H9 (cell line): ENCODE results near the gene RASA4B. TPM values are rescaled to one million over a fixed set of nuclear protein-coding genes. Genes with fewer than 3 reads are reported as not detected.
"Not testable (repeated sequence)": the region's sequence is repeated elsewhere in the genome, so short reads cannot be mapped to it uniquely, and the experiment has no call there.

Experiments used
- DNase-seq: peaks from one replicate; pipeline ENCODE4 v3.0.0-alpha.2; 2017
- H2AFZ ChIP-seq: one replicate; pipeline ENCODE4 v1.6.1; 2013; ENCODE audit warnings: mild to moderate bottlenecking, low read length, control low read depth, moderate library complexity
- H2AK5ac ChIP-seq: 2 replicates; pipeline ENCODE4 v1.6.1; 2013; ENCODE audit warnings: low read length, control low read depth, mixed read lengths; ENCODE audit not compliant: insufficient read length
- H2BK120ac ChIP-seq: one replicate; pipeline ENCODE4 v1.6.1; 2013; ENCODE audit warnings: low read depth, mild to moderate bottlenecking, low read length, control low read depth, inconsistent platforms; ENCODE audit not compliant: poor library complexity, severe bottlenecking
- H2BK12ac ChIP-seq: 2 replicates; pipeline ENCODE4 v1.6.1; 2013; ENCODE audit warnings: low read length, control low read depth, mixed read lengths, low read depth; ENCODE audit not compliant: insufficient read length
- H2BK15ac ChIP-seq: 2 replicates; pipeline ENCODE4 v1.6.1; 2013; ENCODE audit warnings: low read depth, low read length, control low read depth
- H2BK20ac ChIP-seq: one replicate; pipeline ENCODE4 v1.6.1; 2013; ENCODE audit warnings: low read depth, mild to moderate bottlenecking, low read length, control low read depth, inconsistent platforms; ENCODE audit not compliant: poor library complexity, severe bottlenecking
- H2BK5ac ChIP-seq: 2 replicates; pipeline ENCODE4 v1.6.1; 2013; ENCODE audit warnings: low read length, control low read depth, mixed read lengths; ENCODE audit not compliant: insufficient read length
- H3K14ac ChIP-seq: 2 replicates; pipeline ENCODE4 v1.6.1; 2013; ENCODE audit warnings: low read length, control low read depth; ENCODE audit not compliant: insufficient read depth
- H3K18ac ChIP-seq: 2 replicates; pipeline ENCODE4 v1.6.1; 2013; ENCODE audit warnings: low read depth, mild to moderate bottlenecking, mixed read lengths, low read length, control low read depth; ENCODE audit not compliant: insufficient read length
- H3K23ac ChIP-seq: 2 replicates; pipeline ENCODE4 v1.6.1; 2013; ENCODE audit warnings: low read length, control low read depth, mixed read lengths, low read depth; ENCODE audit not compliant: insufficient read length
- H3K23me2 ChIP-seq: 2 replicates; pipeline ENCODE4 v1.6.1; 2013; ENCODE audit warnings: low read depth, mild to moderate bottlenecking, mixed read lengths, low read length, control low read depth; ENCODE audit not compliant: insufficient read length, poor library complexity, severe bottlenecking
- H3K27ac ChIP-seq: 2 replicates; pipeline ENCODE4 v1.5.1; 2013; ENCODE audit warnings: low read length, control low read depth, mixed read lengths, low read depth; ENCODE audit not compliant: insufficient read length
- H3K27me3 ChIP-seq: 2 replicates; pipeline ENCODE4 v1.6.1; 2013; ENCODE audit warnings: low read length, control low read depth, inconsistent platforms; ENCODE audit not compliant: insufficient read depth
- H3K4ac ChIP-seq: 2 replicates; pipeline ENCODE4 v1.6.1; 2013; ENCODE audit warnings: low read depth, mild to moderate bottlenecking, control low read depth, inconsistent platforms, low read length, moderate library complexity
- H3K4me1 ChIP-seq: 2 replicates; pipeline ENCODE4 v1.6.1; 2013; ENCODE audit warnings: low read length, control low read depth, inconsistent platforms; ENCODE audit not compliant: insufficient read depth
- H3K4me2 ChIP-seq: 2 replicates; pipeline ENCODE4 v1.6.1; 2013; ENCODE audit warnings: low read length, control low read depth, mixed read lengths; ENCODE audit not compliant: insufficient read length, insufficient read depth
- H3K56ac ChIP-seq: 2 replicates; pipeline ENCODE4 v1.6.1; 2013; ENCODE audit warnings: low read depth, mild to moderate bottlenecking, mixed read lengths, low read length, control low read depth; ENCODE audit not compliant: insufficient read length
- H3K79me1 ChIP-seq: 2 replicates; pipeline ENCODE4 v1.6.1; 2013; ENCODE audit warnings: low read depth, mild to moderate bottlenecking, moderate library complexity, low read length, control low read depth, inconsistent platforms; ENCODE audit not compliant: insufficient read depth, poor library complexity, severe bottlenecking
- H3K79me2 ChIP-seq: 2 replicates; pipeline ENCODE4 v1.6.1; 2013; ENCODE audit warnings: low read length, control low read depth, inconsistent platforms; ENCODE audit not compliant: insufficient read depth
- H3K9ac ChIP-seq: 2 replicates; pipeline ENCODE4 v1.6.1; 2013; ENCODE audit warnings: low read length, control low read depth, mixed read lengths; ENCODE audit not compliant: insufficient read length; ENCODE audit errors: extremely low read depth
- H3K9me3 ChIP-seq: one replicate; pipeline ENCODE4 v1.6.1; 2013; ENCODE audit warnings: low read depth, low read length, inconsistent platforms; ENCODE audit not compliant: control insufficient read depth
- H3T11ph ChIP-seq: one replicate; pipeline ENCODE4 v1.6.1; 2013; ENCODE audit warnings: mild to moderate bottlenecking, low read length, control low read depth, inconsistent platforms
- H4K20me1 ChIP-seq: one replicate; pipeline ENCODE4 v1.6.1; 2013; ENCODE audit not compliant: control insufficient read depth, insufficient read length, insufficient read depth
- H4K5ac ChIP-seq: 2 replicates; pipeline ENCODE4 v1.6.1; 2013; ENCODE audit warnings: low read depth, mild to moderate bottlenecking, mixed read lengths, low read length, control low read depth; ENCODE audit not compliant: insufficient read length
- H4K8ac ChIP-seq: replicated peaks from 2 replicates; pipeline ENCODE4 v1.6.1; 2013; ENCODE audit warnings: low read length, control low read depth, mixed read lengths, low read depth; ENCODE audit not compliant: insufficient read length
- H4K91ac ChIP-seq: 2 replicates; pipeline ENCODE4 v1.6.1; 2013; ENCODE audit warnings: low read depth, mild to moderate bottlenecking, moderate library complexity, mixed read lengths, low read length, control low read depth; ENCODE audit not compliant: insufficient read length
- H3K27ac Mint-ChIP-seq, 3 experiments: 2 replicates in 2 of 3; 3 replicates in 1 of 3; pipeline ENCODE4 v1.8.0; 2020 to 2021; ENCODE audit warnings: mixed read lengths in 3 of 3, mild to moderate bottlenecking in 1 of 3, moderate library complexity in 1 of 3
- H3K27me3 Mint-ChIP-seq: 2 replicates; pipeline ENCODE4 v1.8.0; 2021; ENCODE audit warnings: low read depth, mild to moderate bottlenecking, moderate library complexity, mixed read lengths
- H3K36me3 Mint-ChIP-seq, 3 experiments: 2 replicates in 2 of 3; 3 replicates in 1 of 3; pipeline ENCODE4 v1.8.0; 2020 to 2021; ENCODE audit warnings: low read depth in 3 of 3, mixed read lengths in 3 of 3; ENCODE audit not compliant: insufficient read depth in 1 of 3
- H3K4me1 Mint-ChIP-seq, 2 experiments: 2 replicates each; pipeline ENCODE4 v1.8.0; 2020; ENCODE audit warnings: mixed read lengths in 2 of 2
- H3K4me3 Mint-ChIP-seq, 2 experiments: 2 replicates in 1 of 2; 3 replicates in 1 of 2; pipeline ENCODE4 v1.8.0; 2020 to 2021; ENCODE audit warnings: mild to moderate bottlenecking in 2 of 2, mixed read lengths in 2 of 2, moderate library complexity in 1 of 2
- H3K9me3 Mint-ChIP-seq, 2 experiments: 2 replicates in 1 of 2; 3 replicates in 1 of 2; pipeline ENCODE4 v1.8.0; 2020; ENCODE audit warnings: mild to moderate bottlenecking in 2 of 2, mixed read lengths in 2 of 2, moderate library complexity in 1 of 2
- whole genome bisulfite sequencing: extraction: QIAGEN DNeasy Blood & Tissue Kit; methylation state at CpG from one replicate; pipeline ENCODE4 v1.1.7; 2013; ENCODE audit warnings: missing lambda C conversion rate, low lambda C conversion rate, mixed read lengths; ENCODE audit not compliant: insufficient read length; ENCODE audit errors: extremely low coverage; 5-methylcytosine and 5-hydroxymethylcytosine counted together
- total RNA-seq: library from RNA; stranded (reverse); gene quantifications from 2 replicates; pipeline ENCODE4 v1.2.1, GENCODE V29; 2021

The RASA4B gene
- total RNA-seq, 1 experiment from 2014 or later, result 3.7 TPM

- not testable (repeated sequence) for H3K9ac ChIP-seq, H3K23ac ChIP-seq, H4K20me1 ChIP-seq, H3K4ac ChIP-seq, H2BK5ac ChIP-seq, H3K4me1 Mint-ChIP-seq, H2AFZ ChIP-seq, H3K27ac ChIP-seq, H2AK5ac ChIP-seq, H3K27me3 Mint-ChIP-seq, H3K18ac ChIP-seq, H3K4me1 ChIP-seq, H3K4me3 Mint-ChIP-seq, H4K5ac ChIP-seq, DNase-seq, H2BK15ac ChIP-seq, H3T11ph ChIP-seq, H3K56ac ChIP-seq, H3K36me3 Mint-ChIP-seq, H3K79me1 ChIP-seq, H4K91ac ChIP-seq, H3K14ac ChIP-seq, H3K79me2 ChIP-seq, H3K23me2 ChIP-seq, H2BK120ac ChIP-seq, H3K4me2 ChIP-seq, H3K9me3 ChIP-seq, H2BK12ac ChIP-seq, H3K9me3 Mint-ChIP-seq, H2BK20ac ChIP-seq, H3K27me3 ChIP-seq, H4K8ac ChIP-seq, H3K27ac Mint-ChIP-seq
- WGBS, result no CpG with 5 or more reads among the region's 5 CpGs
These were observed 33.3 kb downstream of the RASA4B start for GRCh38 chr7:102484317-102484716.

DNA sequence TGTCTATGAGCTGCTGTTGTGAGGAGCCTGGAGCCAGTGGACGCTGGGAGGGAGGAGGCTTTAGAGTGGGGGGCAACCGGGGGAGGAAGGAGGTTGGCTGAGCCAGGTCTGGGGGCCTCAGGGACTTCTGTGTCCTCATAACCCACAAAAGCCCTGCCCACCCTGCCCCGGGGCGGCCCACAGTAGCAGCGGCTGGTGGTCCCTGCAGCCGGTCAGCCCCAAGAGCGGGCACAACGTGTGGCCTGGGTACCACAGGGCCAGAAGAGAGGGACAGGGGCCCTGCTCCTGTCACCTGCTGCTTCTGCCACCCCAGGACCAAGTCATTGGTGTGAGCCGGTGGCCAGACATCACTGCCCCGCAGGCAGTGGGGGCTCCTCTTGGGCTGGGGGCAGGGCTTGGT lies 35.6 kb downstream of the RASA4B start:
- not testable (repeated sequence) for H3K4me2 ChIP-seq, H2BK120ac ChIP-seq, H4K20me1 ChIP-seq, H3K4ac ChIP-seq, H3K9me3 ChIP-seq, H2BK15ac ChIP-seq, DNase-seq, H3K79me1 ChIP-seq, H3K36me3 Mint-ChIP-seq, H3T11ph ChIP-seq, H3K18ac ChIP-seq, H3K4me1 Mint-ChIP-seq, H3K56ac ChIP-seq, H3K27ac Mint-ChIP-seq, H2BK5ac ChIP-seq, H3K79me2 ChIP-seq, H3K27me3 ChIP-seq, H3K27ac ChIP-seq, H4K91ac ChIP-seq, H4K5ac ChIP-seq, H2AK5ac ChIP-seq, H3K23ac ChIP-seq, H3K9me3 Mint-ChIP-seq, H2BK12ac ChIP-seq, H3K27me3 Mint-ChIP-seq, H3K23me2 ChIP-seq, H4K8ac ChIP-seq, H3K9ac ChIP-seq, H2BK20ac ChIP-seq, H3K14ac ChIP-seq, H2AFZ ChIP-seq, H3K4me1 ChIP-seq, H3K4me3 Mint-ChIP-seq
- WGBS, result no CpG with 5 or more reads among the region's 10 CpGs
